SU-DHL-6 (cell line): ENCODE data around the gene VSTM2L.

Experiments used
- EZH2phosphoT487 ChIP-seq: fragments of 200-600 bp; sonication (generic), shearing (Covaris generic); conservative IDR thresholded peaks from 2 replicates; pipeline ENCODE4 v1.6.1; 2018; ENCODE audit warnings: mild to moderate bottlenecking, antibody characterized with exemption, low read length, moderate library complexity, mixed read lengths
- TF ChIP-seq, protein P1 (sequence below): fragments of 200-600 bp; sonication (generic); IDR thresholded peaks from one replicate; pipeline ENCODE4 v1.5.1; 2017; ENCODE audit warnings: antibody characterized with exemption, mild to moderate bottlenecking, low read length, moderate library complexity; ENCODE audit not compliant: insufficient read depth, poor library complexity, severe bottlenecking

DNA sequence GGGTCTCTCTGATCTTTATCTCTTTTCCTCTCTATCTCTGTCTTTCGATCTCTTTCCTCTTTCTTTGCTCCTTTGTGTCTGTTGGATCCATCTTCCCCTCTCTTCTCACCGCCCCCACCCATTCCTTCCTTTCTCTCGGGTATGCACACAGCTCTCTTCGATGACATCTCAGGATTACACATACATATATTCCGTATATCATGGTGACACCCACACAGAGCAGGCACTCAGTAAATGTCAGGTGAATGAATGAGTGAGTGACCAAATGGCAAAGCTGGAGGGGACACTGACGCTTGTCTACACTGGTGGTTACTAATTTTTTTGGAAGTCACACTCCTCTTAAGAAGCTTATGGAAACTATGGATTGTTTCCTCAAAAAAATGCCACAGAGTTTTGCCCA, 9.9 kb downstream of the VSTM2L start:
- TF ChIP-seq, protein P1, sequence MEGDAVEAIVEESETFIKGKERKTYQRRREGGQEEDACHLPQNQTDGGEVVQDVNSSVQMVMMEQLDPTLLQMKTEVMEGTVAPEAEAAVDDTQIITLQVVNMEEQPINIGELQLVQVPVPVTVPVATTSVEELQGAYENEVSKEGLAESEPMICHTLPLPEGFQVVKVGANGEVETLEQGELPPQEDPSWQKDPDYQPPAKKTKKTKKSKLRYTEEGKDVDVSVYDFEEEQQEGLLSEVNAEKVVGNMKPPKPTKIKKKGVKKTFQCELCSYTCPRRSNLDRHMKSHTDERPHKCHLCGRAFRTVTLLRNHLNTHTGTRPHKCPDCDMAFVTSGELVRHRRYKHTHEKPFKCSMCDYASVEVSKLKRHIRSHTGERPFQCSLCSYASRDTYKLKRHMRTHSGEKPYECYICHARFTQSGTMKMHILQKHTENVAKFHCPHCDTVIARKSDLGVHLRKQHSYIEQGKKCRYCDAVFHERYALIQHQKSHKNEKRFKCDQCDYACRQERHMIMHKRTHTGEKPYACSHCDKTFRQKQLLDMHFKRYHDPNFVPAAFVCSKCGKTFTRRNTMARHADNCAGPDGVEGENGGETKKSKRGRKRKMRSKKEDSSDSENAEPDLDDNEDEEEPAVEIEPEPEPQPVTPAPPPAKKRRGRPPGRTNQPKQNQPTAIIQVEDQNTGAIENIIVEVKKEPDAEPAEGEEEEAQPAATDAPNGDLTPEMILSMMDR: no peak
- TF ChIP-seq EZH2phosphoT487: no peak
